Measurements from ENCODE around the gene WFIKKN2.

Gene WFIKKN2

GRCh38 chr17:50842506-50843149, 7.2 kb downstream of the WFIKKN2 start:
- TF ChIP-seq CTCF (IDR thresholded peaks at IDR 0.05): no peak
- no peak for TF ChIP-seq ZFX (IDR thresholded peaks at IDR 0.05; ENCODE audit: borderline replicate concordance)
- H3K27ac ChIP-seq: no peak overlapping the region

DNA sequence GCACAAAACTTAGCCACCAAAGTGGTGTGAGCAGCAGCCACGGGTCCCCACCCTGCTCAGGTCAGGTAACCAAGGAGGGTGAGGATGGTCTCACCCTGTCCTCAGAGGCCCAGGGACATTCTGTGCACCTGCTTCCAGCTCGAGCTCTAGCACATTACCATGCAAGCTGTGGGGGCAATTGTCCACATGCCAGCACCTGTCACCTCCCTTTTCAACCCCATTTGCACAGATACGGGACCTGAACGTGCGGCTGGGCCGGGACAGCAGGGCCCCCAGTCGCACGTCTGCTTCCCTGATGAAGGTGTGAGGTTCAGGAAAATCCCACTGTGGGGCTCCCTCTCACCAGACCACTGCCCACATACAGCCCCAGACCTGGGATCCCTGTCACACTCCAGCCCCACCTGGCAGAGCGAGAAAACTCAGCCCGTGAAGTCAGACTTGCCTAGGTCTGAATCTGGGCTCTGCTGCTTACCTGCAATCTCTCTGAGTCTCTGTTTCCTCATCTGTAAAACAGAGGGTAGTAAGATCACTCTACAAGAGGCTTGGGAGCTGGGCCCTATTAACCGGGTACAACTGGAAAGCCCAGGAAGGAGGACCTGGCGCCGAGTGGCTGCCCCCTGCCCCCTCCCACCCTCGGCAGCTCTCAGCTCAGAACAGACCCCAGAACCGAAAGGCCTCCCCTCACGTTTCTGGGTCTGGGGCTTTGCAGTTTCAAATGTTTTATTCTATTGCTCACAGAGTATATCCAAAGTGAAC, 7.9 kb downstream of the WFIKKN2 start:
- no peak overlapping the region for H3K27ac ChIP-seq
- no peak for TF ChIP-seq CTCF (IDR thresholded peaks at IDR 0.05)
- no peak for TF ChIP-seq ZFX (IDR thresholded peaks at IDR 0.05; ENCODE audit: borderline replicate concordance)

DNA sequence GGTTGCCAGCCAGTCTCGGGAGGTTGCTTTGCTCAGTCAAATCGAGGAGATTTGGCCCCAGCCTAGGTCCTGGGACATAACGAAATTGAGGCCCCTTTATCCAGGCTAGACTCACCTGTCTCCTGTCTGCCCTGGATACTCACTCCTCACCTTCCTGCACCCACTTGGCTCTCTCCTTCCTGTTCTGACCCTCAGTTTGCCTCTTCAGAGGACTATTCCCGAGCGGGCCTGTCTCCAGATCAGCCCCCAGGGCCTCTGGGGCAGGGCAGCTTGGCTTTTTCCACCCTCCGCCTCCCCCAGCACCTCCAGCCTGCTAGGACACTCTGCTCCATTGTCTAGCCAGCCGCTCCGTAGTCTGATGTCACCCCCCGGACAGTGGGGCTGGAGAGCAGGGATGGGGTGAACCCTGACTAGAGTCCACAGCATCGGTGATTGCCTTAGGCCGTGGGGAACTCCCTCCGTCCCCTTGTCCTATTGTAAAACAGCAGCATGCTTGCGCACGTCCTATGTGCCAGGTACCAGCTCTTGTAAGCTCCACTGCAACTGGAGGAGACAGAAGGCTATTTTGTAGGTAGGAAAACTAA, 8.8 kb downstream of the WFIKKN2 start:
- H3K27ac ChIP-seq: no peak overlapping the region
- TF ChIP-seq ZFX (IDR thresholded peaks at IDR 0.05; ENCODE audit: borderline replicate concordance): no peak
- no peak for TF ChIP-seq CTCF (IDR thresholded peaks at IDR 0.05)

DNA sequence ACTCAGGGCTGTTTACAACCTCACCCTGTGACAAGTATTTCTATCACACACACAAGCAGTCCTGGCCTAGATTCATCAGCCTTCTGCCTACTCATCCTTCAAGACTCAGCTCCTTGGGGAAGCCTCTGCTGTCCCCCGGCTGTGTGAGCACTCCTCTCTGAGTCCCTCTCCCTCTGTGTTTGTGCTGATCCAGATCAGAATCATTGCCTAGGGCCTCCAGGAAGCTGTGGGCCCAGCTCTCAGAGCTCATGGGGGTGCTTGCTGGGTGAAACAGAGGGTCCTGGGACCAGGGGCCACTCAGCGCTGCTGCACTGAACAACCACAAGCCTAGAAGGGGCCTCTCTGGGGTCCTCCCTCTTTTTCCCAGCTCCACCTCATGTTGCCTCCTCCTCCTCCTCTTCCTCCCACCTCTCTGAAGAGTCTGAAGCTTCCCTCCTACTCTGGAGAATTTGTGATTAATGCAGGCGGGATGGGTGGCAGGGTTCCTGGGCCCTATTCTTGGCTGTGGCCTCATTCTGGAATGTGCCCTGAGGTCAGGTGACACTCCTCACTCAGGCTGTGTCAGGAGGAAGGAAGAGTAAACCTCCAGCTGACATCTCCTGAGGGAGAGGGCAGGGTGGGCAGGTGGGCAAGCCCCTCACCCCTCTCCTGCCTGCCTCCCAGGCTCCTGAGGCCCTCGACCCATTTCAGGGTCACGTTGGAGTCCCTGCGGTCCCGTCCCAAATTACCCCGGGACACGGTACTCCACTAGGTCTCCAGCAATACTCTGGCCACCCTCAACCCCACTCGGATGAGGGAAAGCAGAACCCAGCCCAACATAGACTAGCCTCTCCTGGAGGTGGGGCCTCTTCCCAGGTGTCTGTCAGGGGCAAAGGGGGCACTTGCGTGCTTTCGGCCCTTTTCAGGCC, 10.1 kb downstream of the WFIKKN2 start:
- TF ChIP-seq CTCF (IDR thresholded peaks at IDR 0.05): no peak
- no peak for TF ChIP-seq ZFX (IDR thresholded peaks at IDR 0.05; ENCODE audit: borderline replicate concordance)
- no peak overlapping the region for H3K27ac ChIP-seq

GRCh38 chr17:50847566-50847965, 12.2 kb downstream of the WFIKKN2 start:
- H3K27ac ChIP-seq: no peak overlapping the region
- TF ChIP-seq ZFX (IDR thresholded peaks at IDR 0.05; ENCODE audit: borderline replicate concordance) (no peak), CTCF (IDR thresholded peaks at IDR 0.05) (no peak)

DNA sequence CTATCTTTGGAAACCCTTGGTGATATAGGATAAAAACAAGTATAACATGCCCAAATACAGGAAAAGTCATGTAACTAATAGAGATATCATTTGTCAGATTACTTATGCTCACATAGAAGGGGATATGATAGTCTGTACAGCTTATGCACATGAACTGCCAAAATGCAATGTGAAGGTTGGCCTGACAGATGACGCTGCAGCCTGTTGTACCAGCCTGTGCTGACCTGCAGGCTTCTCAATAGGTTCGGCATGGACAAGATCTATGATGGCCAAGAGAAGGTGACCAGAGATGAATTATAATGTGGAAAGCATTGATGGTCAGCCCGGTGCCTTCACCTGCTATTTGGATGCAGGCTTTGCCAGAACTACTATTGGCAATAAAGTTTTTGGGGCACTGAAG, 12.7 kb downstream of the WFIKKN2 start:
- no peak for TF ChIP-seq CTCF (IDR thresholded peaks at IDR 0.05)
- no peak for TF ChIP-seq ZFX (IDR thresholded peaks at IDR 0.05; ENCODE audit: borderline replicate concordance)
- H3K27ac ChIP-seq: no peak overlapping the region
